ENCODE results near the gene RGR. TPM values are rescaled to one million over a fixed set of nuclear protein-coding genes. Genes with fewer than 3 reads are reported as not detected.

RGR gene
- total RNA-seq, 1 donor from 2014 or later = not detected

DNA sequence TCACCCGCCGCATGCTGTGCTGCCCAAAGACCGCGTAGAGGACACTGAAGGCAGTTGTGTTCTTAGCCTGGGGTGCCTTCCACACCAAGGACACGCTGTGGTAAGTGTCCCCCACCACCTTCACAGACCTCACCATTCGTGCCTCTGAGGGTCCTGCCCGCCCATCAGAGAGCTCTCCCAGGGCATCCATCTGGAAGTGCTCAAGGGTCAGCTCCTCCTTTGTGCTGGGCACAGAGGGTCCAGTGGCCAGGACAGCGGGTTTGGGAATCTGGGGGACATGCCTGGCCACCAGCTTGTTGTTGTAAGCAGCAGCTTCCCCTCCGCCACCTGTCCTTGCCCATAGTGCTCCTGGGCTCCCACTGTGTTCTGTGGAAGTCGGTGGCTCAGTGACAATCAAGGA lies 12.5 kb upstream of the RGR start:
- DNase-seq (ENCODE audit: low read depth) = no peak
- Histone ChIP-seq H3K4me3 (ENCODE audit: low read depth, low read length) (no peak overlapping the region), H3K27me3 (ENCODE audit: control insufficient read depth, insufficient read depth, low read length) (no peaks in the 10 kb centered on the region), H3K36me3 (ENCODE audit: control insufficient read depth, insufficient read depth, low read length) (no peaks in the 10 kb centered on the region)
- no peak for FAIRE-seq
- TF ChIP-seq, protein P1, sequence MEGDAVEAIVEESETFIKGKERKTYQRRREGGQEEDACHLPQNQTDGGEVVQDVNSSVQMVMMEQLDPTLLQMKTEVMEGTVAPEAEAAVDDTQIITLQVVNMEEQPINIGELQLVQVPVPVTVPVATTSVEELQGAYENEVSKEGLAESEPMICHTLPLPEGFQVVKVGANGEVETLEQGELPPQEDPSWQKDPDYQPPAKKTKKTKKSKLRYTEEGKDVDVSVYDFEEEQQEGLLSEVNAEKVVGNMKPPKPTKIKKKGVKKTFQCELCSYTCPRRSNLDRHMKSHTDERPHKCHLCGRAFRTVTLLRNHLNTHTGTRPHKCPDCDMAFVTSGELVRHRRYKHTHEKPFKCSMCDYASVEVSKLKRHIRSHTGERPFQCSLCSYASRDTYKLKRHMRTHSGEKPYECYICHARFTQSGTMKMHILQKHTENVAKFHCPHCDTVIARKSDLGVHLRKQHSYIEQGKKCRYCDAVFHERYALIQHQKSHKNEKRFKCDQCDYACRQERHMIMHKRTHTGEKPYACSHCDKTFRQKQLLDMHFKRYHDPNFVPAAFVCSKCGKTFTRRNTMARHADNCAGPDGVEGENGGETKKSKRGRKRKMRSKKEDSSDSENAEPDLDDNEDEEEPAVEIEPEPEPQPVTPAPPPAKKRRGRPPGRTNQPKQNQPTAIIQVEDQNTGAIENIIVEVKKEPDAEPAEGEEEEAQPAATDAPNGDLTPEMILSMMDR (IDR thresholded peaks at IDR 0.05; ENCODE audit: insufficient read depth, low read length, severe bottlenecking) = no peak

DNA sequence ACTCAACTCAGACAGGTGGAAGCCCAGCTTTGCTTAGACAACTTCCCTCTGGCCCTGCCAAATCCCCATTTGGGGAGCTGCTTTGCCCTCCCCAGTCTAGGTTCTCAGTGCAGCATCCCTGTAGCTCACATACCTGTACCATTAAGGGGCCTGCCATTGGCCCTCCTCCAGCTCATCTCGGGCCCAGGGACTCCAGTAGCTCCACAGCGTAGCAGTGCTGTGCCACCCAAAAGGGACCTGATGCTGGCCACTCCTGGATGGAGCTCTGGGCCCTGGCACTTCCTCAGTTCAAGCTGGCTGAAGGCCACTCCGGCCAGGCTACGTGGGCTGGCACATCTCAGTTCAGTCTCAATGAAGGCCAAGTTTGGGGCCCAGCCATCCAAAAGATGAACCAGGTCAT lies 10.9 kb upstream of the RGR start:
- TF ChIP-seq, protein P1 (IDR thresholded peaks at IDR 0.05; ENCODE audit: insufficient read depth, low read length, severe bottlenecking) = no peak
- FAIRE-seq = no peak
- H3K4me3 ChIP-seq (ENCODE audit: low read depth, low read length) = no peak overlapping the region
- DNase-seq (ENCODE audit: low read depth) = no peak
- no peaks in the 10 kb centered on the region for H3K27me3 ChIP-seq (ENCODE audit: control insufficient read depth, insufficient read depth, low read length)
- H3K36me3 ChIP-seq (ENCODE audit: control insufficient read depth, insufficient read depth, low read length) = no peaks in the 10 kb centered on the region

DNA sequence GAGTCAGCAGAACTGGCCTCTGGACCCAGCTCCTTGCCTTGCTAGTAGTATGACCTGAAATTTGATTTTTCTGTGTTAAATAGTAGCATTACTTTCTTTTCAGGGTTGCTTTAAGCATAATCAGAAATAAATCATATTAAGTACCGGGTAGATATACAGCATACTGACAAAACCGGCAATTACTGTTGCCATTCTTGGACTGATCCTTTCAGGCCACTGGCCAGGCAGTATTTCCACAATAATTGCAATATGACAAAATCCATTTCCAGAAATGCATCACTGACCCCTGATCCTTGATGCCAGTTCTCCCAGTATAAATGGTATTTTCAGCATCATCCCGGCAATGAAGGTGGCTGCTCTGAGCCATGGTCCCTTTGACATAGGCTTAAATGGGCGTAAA lies 10.4 kb upstream of the RGR start:
- FAIRE-seq (no peak), DNase-seq (ENCODE audit: low read depth) (no peak)
- TF ChIP-seq, protein P1 (IDR thresholded peaks at IDR 0.05; ENCODE audit: insufficient read depth, low read length, severe bottlenecking) = no peak
- no peaks in the 10 kb centered on the region for H3K27me3 ChIP-seq (ENCODE audit: control insufficient read depth, insufficient read depth, low read length)
- no peaks in the 10 kb centered on the region for H3K36me3 ChIP-seq (ENCODE audit: control insufficient read depth, insufficient read depth, low read length)
- no peak overlapping the region for H3K4me3 ChIP-seq (ENCODE audit: low read depth, low read length)

DNA sequence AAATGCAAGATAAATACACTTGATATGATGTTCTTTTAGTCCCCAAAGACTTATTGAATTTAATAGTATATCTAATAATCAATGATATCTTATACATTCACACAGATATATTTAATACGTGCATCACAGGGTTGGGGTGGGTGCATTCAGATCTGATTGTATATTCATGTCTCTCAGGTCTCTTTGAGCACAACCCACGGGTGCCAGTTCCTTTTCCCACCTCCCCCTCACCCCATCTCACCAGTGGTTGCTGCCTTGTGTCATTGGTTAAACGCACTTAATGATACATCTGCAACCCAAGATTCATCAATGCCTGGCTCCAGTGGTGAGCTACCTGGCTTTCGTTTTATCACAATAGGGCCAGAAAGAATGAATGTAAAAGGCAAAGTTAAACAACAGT lies 9.8 kb upstream of the RGR start:
- no peak overlapping the region for H3K4me3 ChIP-seq (ENCODE audit: low read depth, low read length)
- H3K36me3 ChIP-seq (ENCODE audit: control insufficient read depth, insufficient read depth, low read length) = no peaks in the 10 kb centered on the region
- H3K27me3 ChIP-seq (ENCODE audit: control insufficient read depth, insufficient read depth, low read length) = no peaks in the 10 kb centered on the region
- DNase-seq (ENCODE audit: low read depth) = no peak
- FAIRE-seq = no peak
- TF ChIP-seq, protein P1 (IDR thresholded peaks at IDR 0.05; ENCODE audit: insufficient read depth, low read length, severe bottlenecking) = no peak

DNA sequence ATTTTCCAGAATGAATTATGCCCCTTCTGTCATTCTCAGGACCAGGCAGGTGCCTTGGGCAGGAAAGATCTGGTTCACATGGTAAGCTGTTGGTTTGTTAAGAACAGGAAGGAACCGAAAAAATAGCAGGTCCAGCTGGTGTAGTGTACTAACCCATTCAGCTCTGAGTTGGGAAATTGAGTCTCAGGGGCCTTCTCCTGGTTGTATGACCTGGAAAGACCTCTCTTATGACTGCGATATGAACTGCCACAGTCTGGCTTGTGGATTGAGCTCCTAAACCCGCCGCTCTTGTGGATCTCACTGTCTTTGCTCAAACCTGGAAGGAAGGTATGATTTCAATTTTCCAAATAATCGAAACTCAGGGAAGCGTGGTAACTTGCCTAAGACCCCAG lies 8.1 kb upstream of the RGR start:
- FAIRE-seq (no peak), DNase-seq (ENCODE audit: low read depth) (no peak)
- Histone ChIP-seq H3K4me3 (ENCODE audit: low read depth, low read length) (no peak overlapping the region), H3K36me3 (ENCODE audit: control insufficient read depth, insufficient read depth, low read length) (no peaks in the 10 kb centered on the region), H3K27me3 (ENCODE audit: control insufficient read depth, insufficient read depth, low read length) (no peaks in the 10 kb centered on the region)
- TF ChIP-seq, protein P1 (IDR thresholded peaks at IDR 0.05; ENCODE audit: insufficient read depth, low read length, severe bottlenecking) = no peak

DNA sequence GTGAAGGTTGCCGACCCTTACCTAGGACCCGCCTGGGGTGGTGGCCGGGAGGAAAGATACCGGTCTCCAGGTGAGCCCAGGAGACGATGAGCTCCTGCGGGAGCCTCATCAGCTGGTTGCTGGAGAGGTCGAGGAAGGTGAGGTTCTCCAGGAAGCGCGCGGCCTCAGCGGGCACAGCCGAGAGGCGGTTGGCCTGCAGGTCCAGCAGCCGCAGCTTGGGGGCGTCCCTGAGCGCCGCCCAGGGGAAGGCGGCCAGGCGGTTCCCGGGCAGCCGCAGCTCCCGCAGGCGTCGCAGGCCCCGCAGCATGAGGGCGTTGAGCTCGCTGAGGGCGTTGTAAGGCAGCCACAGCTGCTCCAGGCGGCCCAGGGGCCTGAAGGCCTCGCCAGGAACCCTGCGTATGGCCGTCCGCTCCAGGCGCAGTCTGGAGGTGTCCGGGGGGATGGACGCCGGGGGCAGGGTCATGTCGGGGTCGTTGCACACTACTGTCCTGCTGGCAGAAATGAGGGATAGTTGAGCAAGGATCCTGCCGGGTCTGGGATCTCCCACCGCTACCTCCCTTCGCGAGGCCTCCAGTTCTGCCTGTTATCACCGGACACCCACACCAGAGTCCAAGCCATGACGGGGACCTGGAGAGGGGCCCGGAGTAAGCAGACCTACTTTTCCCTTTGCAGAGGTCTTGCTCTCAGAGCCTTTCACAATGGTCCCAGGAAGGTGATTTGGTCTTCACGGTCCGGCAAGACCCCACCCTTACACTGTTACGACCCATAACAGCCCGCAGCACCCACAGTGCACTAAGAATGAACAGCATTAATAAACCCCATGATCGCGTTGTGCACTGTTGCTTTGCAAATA lies 7.4 kb upstream of the RGR start:
- Histone ChIP-seq H3K27me3 (ENCODE audit: control insufficient read depth, insufficient read depth, low read length) (no peaks in the 10 kb centered on the region), H3K4me3 (ENCODE audit: low read depth, low read length) (no peak overlapping the region), H3K36me3 (ENCODE audit: control insufficient read depth, insufficient read depth, low read length) (no peaks in the 10 kb centered on the region)
- FAIRE-seq = no peak
- DNase-seq (ENCODE audit: low read depth) = no peak
- TF ChIP-seq, protein P1 (IDR thresholded peaks at IDR 0.05; ENCODE audit: insufficient read depth, low read length, severe bottlenecking) = peak; percentile 15

All from bronchial epithelial cell (primary cell).